ENCODE measurements around the gene PLXNA3. TPM values are rescaled to one million over a fixed set of nuclear protein-coding genes. Genes with fewer than 3 reads are reported as not detected.
A peak's percentile ranks its signal among the peaks of the same experiment; 100 is the strongest.

Gene PLXNA3
- total and polyA plus RNA-seq, 2 experiments from 2014 or later = 2.7 to 5.4 TPM

DNA sequence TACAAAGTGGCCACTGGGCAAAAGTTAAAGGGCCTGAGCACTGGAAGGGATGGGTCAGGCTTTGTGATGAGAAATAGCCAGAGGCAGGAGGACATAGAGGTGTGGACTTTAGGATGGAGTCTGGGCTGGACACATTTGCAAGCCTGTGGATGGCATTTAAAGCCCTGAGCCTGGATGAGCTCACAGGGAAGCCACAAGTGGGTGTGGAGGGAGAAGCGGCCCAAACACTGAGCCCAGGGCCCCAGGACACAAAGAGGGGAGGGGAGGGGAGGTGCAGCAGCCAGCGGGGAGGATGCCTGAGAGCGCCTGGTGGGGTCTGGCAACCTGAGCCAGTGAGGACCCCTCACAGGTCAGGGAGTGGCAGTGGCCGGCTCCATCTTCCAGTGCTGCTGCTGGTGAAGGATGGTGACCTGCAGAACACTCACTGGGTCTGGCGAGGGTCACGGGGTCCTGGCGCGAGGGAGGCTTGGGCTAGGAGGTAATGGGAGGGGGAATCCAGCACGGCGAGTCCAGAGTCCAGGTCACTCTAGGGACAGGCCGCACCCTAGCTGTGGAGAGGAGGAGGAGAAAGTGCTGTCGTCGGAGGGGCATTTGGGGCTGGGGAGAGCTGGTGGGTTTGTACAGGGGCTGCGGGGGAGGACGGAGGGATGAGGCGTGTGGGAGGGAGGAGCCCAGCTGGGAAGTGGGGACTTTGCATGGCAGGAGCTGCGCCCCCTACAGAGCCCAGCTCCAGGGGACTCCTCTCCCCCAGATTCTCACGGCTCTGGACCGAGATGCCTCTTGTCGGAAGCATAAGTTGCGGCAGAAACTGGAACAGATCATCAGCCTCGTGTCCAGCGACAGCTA lies 14.0 kb downstream of the PLXNA3 start:
- peaks cover 10% of the 10 kb centered on the region for H3K36me3 Mint-ChIP-seq (ENCODE audit: low read depth)
- DNase-seq (ENCODE audit: low spot score) (no peak), ATAC-seq (no peak)
- Histone ChIP-seq H2AFZ (no peak overlapping the region), H3K4me1 (ENCODE audit: insufficient read depth) (no peaks in the 10 kb centered on the region), H3K27ac (ENCODE audit: low read depth) (no peak overlapping the region), H3F3A (replicated peaks; ENCODE audit: low read depth) (no peaks in the 10 kb centered on the region), H3K36me3 (ENCODE audit: insufficient read depth) (no peaks in the 10 kb centered on the region), H3K4me3 (no peak overlapping the region), H3K4me2 (no peak overlapping the region), H3K9me2 (ENCODE audit: insufficient read depth) (no peaks in the 10 kb centered on the region), H4K20me1 (replicated peaks; ENCODE audit: insufficient read depth) (no peaks in the 10 kb centered on the region; the same call in 1 of the 2 replicates), H3K27me3 (ENCODE audit: insufficient read depth) (no peaks in the 10 kb centered on the region), H3K79me2 (replicated peaks; ENCODE audit: insufficient read depth) (no peaks in the 10 kb centered on the region)
- H3K4me3 Mint-ChIP-seq = no peak overlapping the region
- no peaks in the 10 kb centered on the region for H3K4me1 Mint-ChIP-seq
- H3K9me3 Mint-ChIP-seq = no peaks in the 10 kb centered on the region
- no peak overlapping the region for H3K27ac Mint-ChIP-seq
- peaks cover 6% of the 10 kb centered on the region for H3K27me3 Mint-ChIP-seq (ENCODE audit: insufficient read depth, low read depth, poor library complexity)
- TF ChIP-seq, protein P1, sequence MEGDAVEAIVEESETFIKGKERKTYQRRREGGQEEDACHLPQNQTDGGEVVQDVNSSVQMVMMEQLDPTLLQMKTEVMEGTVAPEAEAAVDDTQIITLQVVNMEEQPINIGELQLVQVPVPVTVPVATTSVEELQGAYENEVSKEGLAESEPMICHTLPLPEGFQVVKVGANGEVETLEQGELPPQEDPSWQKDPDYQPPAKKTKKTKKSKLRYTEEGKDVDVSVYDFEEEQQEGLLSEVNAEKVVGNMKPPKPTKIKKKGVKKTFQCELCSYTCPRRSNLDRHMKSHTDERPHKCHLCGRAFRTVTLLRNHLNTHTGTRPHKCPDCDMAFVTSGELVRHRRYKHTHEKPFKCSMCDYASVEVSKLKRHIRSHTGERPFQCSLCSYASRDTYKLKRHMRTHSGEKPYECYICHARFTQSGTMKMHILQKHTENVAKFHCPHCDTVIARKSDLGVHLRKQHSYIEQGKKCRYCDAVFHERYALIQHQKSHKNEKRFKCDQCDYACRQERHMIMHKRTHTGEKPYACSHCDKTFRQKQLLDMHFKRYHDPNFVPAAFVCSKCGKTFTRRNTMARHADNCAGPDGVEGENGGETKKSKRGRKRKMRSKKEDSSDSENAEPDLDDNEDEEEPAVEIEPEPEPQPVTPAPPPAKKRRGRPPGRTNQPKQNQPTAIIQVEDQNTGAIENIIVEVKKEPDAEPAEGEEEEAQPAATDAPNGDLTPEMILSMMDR (conservative IDR thresholded peaks at IDR 0.05; ENCODE audit: low read depth in 2 of 2) = no peak
- TF ChIP-seq EZH2phosphoT487 (IDR thresholded peaks at IDR 0.05; ENCODE audit: unreplicated experiment) (no peak), JUNB (IDR thresholded peaks at IDR 0.05; ENCODE audit: unreplicated experiment) (no peak)

DNA sequence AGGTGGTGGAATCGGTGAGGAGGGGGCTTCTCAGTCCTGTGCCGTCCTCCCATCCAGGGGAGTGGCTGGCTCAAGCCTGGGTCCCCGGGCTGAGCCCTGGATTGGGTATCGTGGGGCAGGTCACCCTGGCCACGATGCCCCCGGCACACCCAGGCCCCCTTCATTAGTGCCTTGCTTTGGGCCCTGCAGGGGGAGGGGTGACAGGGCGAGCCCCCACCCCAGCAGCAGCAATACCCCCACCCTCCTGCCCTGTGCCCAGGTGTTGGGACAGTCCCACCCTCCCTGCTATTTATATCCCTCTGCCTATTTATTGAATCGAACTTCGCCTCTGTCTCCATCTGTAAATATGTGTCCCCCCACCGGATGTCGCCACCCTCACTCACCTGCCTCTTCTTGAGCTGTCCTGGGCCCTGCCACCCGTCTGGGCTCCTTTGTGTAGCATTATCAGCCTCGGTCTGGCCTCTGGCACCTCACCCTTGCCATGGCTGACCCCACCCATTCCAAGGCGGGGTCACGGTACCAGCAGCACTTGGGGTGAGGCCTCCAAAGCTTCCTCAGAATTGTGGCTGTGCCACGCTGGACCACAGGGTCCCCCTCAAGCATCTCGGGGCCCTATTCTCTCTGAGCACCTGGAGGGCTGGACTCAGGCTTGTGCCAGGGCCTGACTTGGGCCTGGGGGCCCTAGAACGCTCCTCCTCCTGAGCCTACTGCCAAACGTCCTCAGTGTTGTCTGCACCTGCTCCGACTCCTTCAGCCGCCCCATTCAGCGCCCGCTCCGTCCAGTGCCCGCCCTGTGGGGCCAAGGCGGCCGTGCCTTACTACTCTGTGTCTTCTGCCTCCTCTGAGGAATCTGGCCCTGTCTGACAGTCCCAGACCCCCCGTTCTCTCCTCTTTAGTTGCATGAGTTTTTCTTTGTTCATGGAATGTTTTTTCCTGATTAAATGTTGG lies 14.9 kb downstream of the PLXNA3 start:
- no peaks in the 10 kb centered on the region for H3F3A ChIP-seq (replicated peaks; ENCODE audit: low read depth)
- H3K4me3 ChIP-seq = no peak overlapping the region
- H4K20me1 ChIP-seq (replicated peaks; ENCODE audit: insufficient read depth) = no peaks in the 10 kb centered on the region; the same call in 1 of the 2 replicates
- ATAC-seq (peak; percentile 40; the same call in 2 of the 3 replicates), DNase-seq (ENCODE audit: low spot score) (no peak)
- Mint-ChIP-seq H3K4me3 (no peak overlapping the region), H3K27me3 (ENCODE audit: insufficient read depth, low read depth, poor library complexity) (peaks cover 6% of the 10 kb centered on the region), H3K9me3 (no peaks in the 10 kb centered on the region), H3K36me3 (ENCODE audit: low read depth) (peaks cover 10% of the 10 kb centered on the region), H3K4me1 (no peaks in the 10 kb centered on the region), H3K27ac (no peak overlapping the region)
- H2AFZ ChIP-seq = no peak overlapping the region
- H3K79me2 ChIP-seq (replicated peaks; ENCODE audit: insufficient read depth) = no peaks in the 10 kb centered on the region
- H3K36me3 ChIP-seq (ENCODE audit: insufficient read depth) = no peaks in the 10 kb centered on the region
- H3K27me3 ChIP-seq (ENCODE audit: insufficient read depth) = no peaks in the 10 kb centered on the region
- H3K9me2 ChIP-seq (ENCODE audit: insufficient read depth) = no peaks in the 10 kb centered on the region
- H3K4me2 ChIP-seq = no peak overlapping the region
- H3K27ac ChIP-seq (ENCODE audit: low read depth) = no peak overlapping the region
- no peaks in the 10 kb centered on the region for H3K4me1 ChIP-seq (ENCODE audit: insufficient read depth)
- TF ChIP-seq STAT1 (IDR thresholded peaks at IDR 0.05; ENCODE audit: unreplicated experiment) = no peak
- TF ChIP-seq CREB1 (CRISPR knock-in tag; IDR thresholded peaks at IDR 0.05; ENCODE audit: low read depth) = no peak
- no peak for TF ChIP-seq JUNB (IDR thresholded peaks at IDR 0.05; ENCODE audit: unreplicated experiment)
- no peak for TF ChIP-seq EZH2 (IDR thresholded peaks at IDR 0.05; ENCODE audit: low read depth, unreplicated experiment)
- TF ChIP-seq EZH2phosphoT487 (IDR thresholded peaks at IDR 0.05; ENCODE audit: unreplicated experiment) = no peak

Measured in GM23338 (cell line).